HepG2 (cell line): ENCODE data around the gene RIBC1. TPM values are rescaled to one million over a fixed set of nuclear protein-coding genes. Genes with fewer than 3 reads are reported as not detected.

Experiments used
- ATAC-seq: fragments of 200-7000 bp; cut with Tn5 transposase; 3 replicates; pipeline ENCODE4 v1.9.1; 2020; ENCODE audit warnings: mild to moderate bottlenecking, moderate library complexity
- BruUV-seq: library from RNA; stranded (reverse); fragments of 400-500 nt; replicated peaks from 2 replicates; lab custom pipeline; 2021; lab: Mats Ljungman, UMichigan
- CTCF ChIA-PET: fragments of 300-600 bp; formaldehyde crosslinking; extraction: SDS; loops from one replicate; lab custom pipeline; 2021; ENCODE audit warnings: low total read pairs, inconsistent platforms, low intra/inter-chr PET ratio; lab: Yijun Ruan, JAX
- POLR2A ChIA-PET: fragments of 350-600 bp; sonication (Branson Sonifier 250); formaldehyde crosslinking; loops from one replicate; lab custom pipeline; 2020; ENCODE audit warnings: antibody characterized with exemption, inconsistent platforms; lab: Yijun Ruan, JAX
- DNase-seq: peaks from one replicate; pipeline ENCODE4 v3.0.0-alpha.2; 2015; ENCODE audit warnings: low spot score
- FAIRE-seq: peaks from 3 replicates; lab custom pipeline; 2011; peaks lifted over from hg19 to GRCh38; lab: Jason Lieb, UNC
- H2AFZ ChIP-seq: one replicate; pipeline ENCODE4 v1.6.1; 2011; ENCODE audit warnings: low read length, inconsistent platforms
- H3K27ac ChIP-seq: fragments of 300-600 bp; 3 replicates; pipeline ENCODE4 v1.8.0; 2011; ENCODE audit warnings: mixed run types, mild to moderate bottlenecking, mixed read lengths, low read length, inconsistent platforms; ENCODE audit not compliant: insufficient read depth; ENCODE audit errors: extremely low read length
- H3K27me3 ChIP-seq, 2 experiments: fragments of 200-600 bp in 1 of 2; 2 replicates in 1 of 2; 3 replicates in 1 of 2; pipeline versions ENCODE4 v1.6.0 to v1.8.0; 2011; ENCODE audit warnings: low read length in 2 of 2, mild to moderate bottlenecking in 2 of 2, moderate library complexity in 2 of 2, inconsistent platforms in 1 of 2; ENCODE audit not compliant: insufficient read depth in 2 of 2, control insufficient read depth in 1 of 2
- H3K36me3 ChIP-seq, 2 experiments: fragments of 200-600 bp in 1 of 2; replicated peaks in 1 of 2; 2 replicates in 1 of 2; 3 replicates in 1 of 2; pipeline versions ENCODE4 v1.5.1 to v1.8.0; 2011; ENCODE audit warnings: low read length in 2 of 2, inconsistent platforms in 1 of 2; ENCODE audit not compliant: insufficient read depth in 2 of 2, control insufficient read depth in 1 of 2
- H3K4me1 ChIP-seq: 2 replicates; pipeline ENCODE4 v1.5.1; 2012; ENCODE audit warnings: low read length, inconsistent platforms; ENCODE audit not compliant: insufficient read depth
- H3K4me2 ChIP-seq: 2 replicates; pipeline ENCODE4 v1.6.0; 2011; ENCODE audit warnings: low read depth, low read length, inconsistent platforms
- H3K4me3 ChIP-seq, 3 experiments: fragments of 200-600 bp in 1 of 3; sonication (generic), shearing (Covaris generic) in 1 of 3; replicated peaks in 1 of 3; 2 replicates each; pipeline ENCODE4 v1.5.1; 2011 to 2016; ENCODE audit warnings: low read length in 3 of 3, inconsistent platforms in 2 of 3, low read depth in 2 of 3, mild to moderate bottlenecking in 2 of 3, control low read depth in 1 of 3, mixed read lengths in 1 of 3; ENCODE audit not compliant: insufficient read depth in 1 of 3
- H3K79me2 ChIP-seq: one replicate; pipeline ENCODE4 v1.6.1; 2011; ENCODE audit warnings: low read length, inconsistent platforms; ENCODE audit not compliant: insufficient read depth
- H3K9ac ChIP-seq: 2 replicates; pipeline ENCODE4 v1.6.0; 2011; ENCODE audit warnings: mild to moderate bottlenecking, low read depth, low read length, inconsistent platforms; ENCODE audit not compliant: insufficient read depth
- H3K9me3 ChIP-seq: 2 replicates; pipeline ENCODE4 v1.5.1; 2012; ENCODE audit warnings: mild to moderate bottlenecking, low read length
- H4K20me1 ChIP-seq: 2 replicates; pipeline ENCODE4 v1.6.0; 2011; ENCODE audit warnings: inconsistent platforms, mild to moderate bottlenecking, low read length, moderate library complexity; ENCODE audit not compliant: insufficient read depth
- CENPT ChIP-seq: sonication (generic); formaldehyde crosslinking; IDR thresholded peaks from 2 replicates; pipeline ENCODE4 v1.8.0; 2022; ENCODE audit warnings: low read depth, mild to moderate bottlenecking, moderate library complexity, missing genetic modification reagents
- MTA1 ChIP-seq: sonication (generic); formaldehyde crosslinking; IDR thresholded peaks from 2 replicates; pipeline ENCODE4 v1.4.0; 2020; ENCODE audit warnings: missing genetic modification reagents, mild to moderate bottlenecking, borderline replicate concordance
- REL ChIP-seq: sonication (generic); formaldehyde crosslinking; conservative IDR thresholded peaks from 2 replicates; pipeline ENCODE4 v1.8.0; 2022; ENCODE audit warnings: mild to moderate bottlenecking, missing genetic modification reagents, moderate library complexity
- SALL1 ChIP-seq: sonication (generic); formaldehyde crosslinking; IDR thresholded peaks from 2 replicates; pipeline ENCODE4 v1.8.0; 2022; ENCODE audit warnings: mild to moderate bottlenecking, missing genetic modification reagents
- ZNF292 ChIP-seq: sonication (generic); formaldehyde crosslinking; IDR thresholded peaks from 2 replicates; pipeline ENCODE4 v1.8.1; 2022; ENCODE audit warnings: mild to moderate bottlenecking, low read depth, missing genetic modification reagents, borderline replicate concordance
- ZNF431 ChIP-seq: sonication (generic); formaldehyde crosslinking; IDR thresholded peaks from 2 replicates; pipeline ENCODE4 v1.9.0; 2022; ENCODE audit warnings: missing genetic modification reagents, low read depth, mild to moderate bottlenecking, borderline replicate concordance
- ZNF674 ChIP-seq: sonication (generic); formaldehyde crosslinking; IDR thresholded peaks from 2 replicates; pipeline ENCODE4 v1.5.0; 2020; ENCODE audit warnings: low read depth, mild to moderate bottlenecking, missing genetic modification reagents
- WGBS: methylation state at CpG from one replicate; pipeline ENCODE4 v1.1.6; 2017; ENCODE audit warnings: low lambda C conversion rate; 5-methylcytosine and 5-hydroxymethylcytosine counted together
- in situ Hi-C: cut with HindIII; loops from 2 replicates; pipeline ENCODE4 v1.10.0; 2017; ENCODE audit warnings: low pct_unique_long_range_greater_than_20kb; ENCODE audit not compliant: extremely low pct_ligation_motif_present
- intact Hi-C: fragments of 100-400 bp; cut with micrococcal nuclease; formaldehyde crosslinking; loops from one replicate; pipeline ENCODE4 v1.10.0; 2022; ENCODE audit not compliant: unreplicated experiment
- polyA plus RNA-seq, 8 experiments: library from polyadenylated mRNA; depleted of rRNA in 3 of 8; stranded (reverse) in 7 of 8; unstranded in 1 of 8; fragments of >200 nt; fragmentation: Illumina TruSeq in 4 of 8; extraction: Trizol in 4 of 8; gene quantifications; 2 replicates each; pipeline versions ENCODE4 v1.2.1 to v1.2.3, GENCODE V29; 2011 to 2016; ENCODE audit warnings: low read depth in 4 of 8, missing spikeins in 1 of 8, mixed read lengths in 1 of 8; ENCODE audit not compliant: insufficient read depth in 1 of 8
- total RNA-seq, 5 experiments: library from RNA; depleted of rRNA; stranded (reverse); fragments of >200 nt; fragmentation: Illumina TruSeq; extraction: Trizol; gene quantifications; 2 replicates each; pipeline ENCODE4 v1.2.3, GENCODE V29; 2016; ENCODE audit warnings: low read depth in 1 of 5

Gene RIBC1
- total and polyA plus RNA-seq, 2 of the 13 experiments (the other 11 are each of a cell fraction or from before 2014, with no cell fraction given), result 0.55 TPM; not detected in 1

- FAIRE-seq (no peak), DNase-seq (no peak), ATAC-seq (no peak)
- CTCF ChIA-PET, result no interaction called here
- Histone ChIP-seq H3K4me3 (peak overlapping the region; percentile 39 to 65 (median 52); a peak in 4 of 6 replicates), H3K36me3 (no peaks in the 10 kb centered on the region), H3K79me2 (no peaks in the 10 kb centered on the region), H3K4me1 (peaks cover 5% of the 10 kb centered on the region; the same call in 1 of the 2 replicates), H4K20me1 (no peaks in the 10 kb centered on the region), H3K4me2 (peak overlapping the region; percentile 68), H3K9me3 (no peaks in the 10 kb centered on the region), H3K9ac (no peak overlapping the region), H3K27me3 (no peaks in the 10 kb centered on the region; a peak in 1 of 5 replicates), H3K27ac (no peak overlapping the region), H2AFZ (no peak overlapping the region)
- POLR2A ChIA-PET, result no interaction called here
- in situ Hi-C loops (loop anchor here (10.0 kb wide), 1 partner anchor 125 kb away; no protein-coding TSS in a partner anchor), intact Hi-C loops (no loop called here)
- BruUV-seq, result no TSS peak
- 12% methylated on average over 5 of the region's 5 CpGs for WGBS
- no peak for TF ChIP-seq REL (CRISPR knock-in tag)
- TF ChIP-seq ZNF674 (CRISPR knock-in tag), result no peak
- TF ChIP-seq ZNF431 (CRISPR knock-in tag), result no peak
- no peak for TF ChIP-seq CENPT
- no peak for TF ChIP-seq MTA1 (CRISPR knock-in tag)
- TF ChIP-seq ZNF292 (CRISPR knock-in tag), result no peak
- TF ChIP-seq SALL1 (CRISPR knock-in tag), result no peak
These were observed 17.4 kb downstream of the RIBC1 start for GRCh38 chrX:53440101-53440500.
